Measurements from ENCODE around the gene DPP6.

Gene DPP6

GRCh38 chr7:154679379-154680053 lies 627.3 kb downstream of the DPP6 start:
- Histone ChIP-seq H3K27me3 (ENCODE audit: insufficient read depth, low read depth) (no peaks in the 10 kb centered on the region), H3K27ac (no peak overlapping the region), H2AFZ (ENCODE audit: low read depth) (no peak overlapping the region), H3K79me2 (ENCODE audit: insufficient read depth, low read depth) (no peaks in the 10 kb centered on the region), H3K36me3 (ENCODE audit: insufficient read depth) (no peaks in the 10 kb centered on the region), H3K4me1 (ENCODE audit: low read depth, poor library complexity, severe bottlenecking) (no peaks in the 10 kb centered on the region), H3K4me3 (IDR thresholded peaks at IDR 0.05; ENCODE audit: insufficient read depth, low read depth, low read length) (no peak overlapping the region), H4K20me1 (ENCODE audit: insufficient read depth) (no peaks in the 10 kb centered on the region), H3K4me2 (no peak overlapping the region), H3K9ac (no peak overlapping the region)
- TF ChIP-seq CTCF (conservative IDR thresholded peaks at IDR 0.05; ENCODE audit: low read depth, low read length): no peak

- H3K4me3 ChIP-seq (IDR thresholded peaks at IDR 0.05; ENCODE audit: insufficient read depth, low read depth, low read length): no peak overlapping the region
- H3K27ac ChIP-seq: no peak overlapping the region
- no peaks in the 10 kb centered on the region for H3K27me3 ChIP-seq (ENCODE audit: insufficient read depth, low read depth)
- no peaks in the 10 kb centered on the region for H3K79me2 ChIP-seq (ENCODE audit: insufficient read depth, low read depth)
- no peak overlapping the region for H3K9ac ChIP-seq
- H3K36me3 ChIP-seq (ENCODE audit: insufficient read depth): no peaks in the 10 kb centered on the region
- H3K4me1 ChIP-seq (ENCODE audit: low read depth, poor library complexity, severe bottlenecking): no peaks in the 10 kb centered on the region
- H2AFZ ChIP-seq (ENCODE audit: low read depth): no peak overlapping the region
- no peak overlapping the region for H3K4me2 ChIP-seq
- TF ChIP-seq CTCF (conservative IDR thresholded peaks at IDR 0.05; ENCODE audit: low read depth, low read length): no peak
- H4K20me1 ChIP-seq (ENCODE audit: insufficient read depth): no peaks in the 10 kb centered on the region
These were observed 628.9 kb downstream of the DPP6 start for GRCh38 chr7:154680894-154681659.

GRCh38 chr7:154682003-154682402 lies 629.8 kb downstream of the DPP6 start:
- Histone ChIP-seq H3K79me2 (ENCODE audit: insufficient read depth, low read depth) (no peaks in the 10 kb centered on the region), H3K4me3 (IDR thresholded peaks at IDR 0.05; ENCODE audit: insufficient read depth, low read depth, low read length) (no peak overlapping the region), H3K4me2 (no peak overlapping the region), H3K4me1 (ENCODE audit: low read depth, poor library complexity, severe bottlenecking) (no peaks in the 10 kb centered on the region), H3K27me3 (ENCODE audit: insufficient read depth, low read depth) (no peaks in the 10 kb centered on the region), H4K20me1 (ENCODE audit: insufficient read depth) (no peaks in the 10 kb centered on the region), H3K9ac (no peak overlapping the region), H3K36me3 (ENCODE audit: insufficient read depth) (no peaks in the 10 kb centered on the region), H2AFZ (ENCODE audit: low read depth) (no peak overlapping the region), H3K27ac (no peak overlapping the region)
- TF ChIP-seq CTCF (conservative IDR thresholded peaks at IDR 0.05; ENCODE audit: low read depth, low read length): no peak

- Histone ChIP-seq H2AFZ (ENCODE audit: low read depth) (no peak overlapping the region), H3K4me1 (ENCODE audit: low read depth, poor library complexity, severe bottlenecking) (no peaks in the 10 kb centered on the region), H3K79me2 (ENCODE audit: insufficient read depth, low read depth) (no peaks in the 10 kb centered on the region), H3K27me3 (ENCODE audit: insufficient read depth, low read depth) (no peaks in the 10 kb centered on the region), H3K36me3 (ENCODE audit: insufficient read depth) (no peaks in the 10 kb centered on the region), H3K9ac (no peak overlapping the region), H4K20me1 (ENCODE audit: insufficient read depth) (no peaks in the 10 kb centered on the region), H3K27ac (no peak overlapping the region), H3K4me3 (IDR thresholded peaks at IDR 0.05; ENCODE audit: insufficient read depth, low read depth, low read length) (no peak overlapping the region), H3K4me2 (no peak overlapping the region)
- no peak for TF ChIP-seq CTCF (conservative IDR thresholded peaks at IDR 0.05; ENCODE audit: low read depth, low read length)
These were observed 632.7 kb downstream of the DPP6 start for GRCh38 chr7:154684666-154685563.
